Putamen (tissue), 1 donor: ENCODE results near the gene XPNPEP1.

Source experiments
- DNase-seq: peaks from one replicate; pipeline ENCODE4 v3.0.0-alpha.2; 2016; ENCODE audit warnings: low spot score

Gene XPNPEP1

GRCh38 chr10:109947111-109947920, 24.0 kb upstream of the XPNPEP1 start:
- no peak for DNase-seq

DNA sequence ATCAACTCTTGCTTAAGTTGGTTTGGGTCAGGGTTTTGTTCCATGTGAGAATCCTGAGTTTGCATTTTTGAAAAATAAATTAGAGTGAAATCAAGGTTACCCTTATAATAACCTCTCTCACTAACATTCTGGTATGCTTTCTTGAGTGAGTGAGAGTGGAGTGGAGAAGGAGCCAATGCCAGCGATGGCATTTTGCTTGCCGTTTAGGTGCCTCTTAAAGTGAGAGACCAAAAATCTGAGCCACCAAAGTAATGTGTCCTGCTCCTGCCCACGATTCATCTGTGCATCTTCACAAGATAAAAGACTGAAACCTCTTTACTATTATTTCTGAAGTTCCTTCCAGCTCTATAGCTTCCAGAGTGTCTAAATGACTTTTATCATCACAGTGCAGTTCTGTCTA, 23.4 kb upstream of the XPNPEP1 start:
- DNase-seq, result no peak

DNA sequence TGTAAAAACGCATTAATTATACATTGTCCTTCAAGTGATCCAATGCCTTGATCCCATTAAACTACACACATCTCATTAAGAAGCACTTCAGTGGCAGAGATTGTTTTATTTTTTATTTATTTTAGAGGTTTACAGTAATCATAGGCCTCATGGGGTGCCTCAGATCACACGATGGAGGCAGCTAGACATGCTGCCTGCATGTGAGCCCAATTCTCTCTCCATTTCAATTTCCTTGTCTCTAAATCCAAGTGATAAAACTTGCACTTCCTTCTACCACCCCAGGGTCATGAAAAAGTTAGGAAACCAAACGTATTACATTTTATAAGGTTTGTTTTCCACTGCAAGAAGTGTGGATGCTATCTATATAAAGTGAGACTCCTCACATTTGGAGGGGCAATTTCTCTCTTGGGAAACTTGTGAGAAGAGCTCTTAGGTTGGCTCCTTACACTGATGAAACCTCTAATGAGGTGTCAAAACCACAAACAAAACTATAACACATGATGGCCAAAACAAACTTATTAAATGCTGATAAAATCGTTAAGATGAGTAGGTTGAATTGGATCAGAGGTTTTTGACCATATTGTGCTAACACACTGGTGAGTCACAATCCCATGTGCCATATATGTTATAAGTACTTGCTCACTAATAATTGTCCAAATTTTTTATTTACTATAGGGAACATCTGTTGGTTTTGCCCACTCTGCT, 22.3 kb upstream of the XPNPEP1 start:
- no peak for DNase-seq

DNA sequence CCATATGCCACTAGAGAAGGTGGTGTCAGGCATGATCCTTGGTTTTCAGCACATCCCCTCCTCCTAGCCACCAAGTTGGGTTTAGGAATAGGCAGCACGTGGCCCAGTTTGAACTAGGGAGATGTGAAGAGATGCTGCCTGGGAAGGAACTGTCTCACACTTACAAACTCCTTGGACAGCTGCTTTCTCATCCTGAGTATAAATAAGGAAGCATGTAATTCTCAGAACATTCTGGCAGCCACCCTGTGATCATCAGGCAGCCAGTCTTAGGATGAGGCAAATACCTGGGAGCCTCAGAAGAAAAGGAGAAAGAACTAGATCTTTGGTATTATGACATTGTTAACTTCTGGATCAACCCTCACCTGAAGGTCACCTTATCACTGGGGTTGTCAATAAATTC, 21.3 kb upstream of the XPNPEP1 start:
- no peak for DNase-seq

GRCh38 chr10:109941236-109941862, 18.0 kb upstream of the XPNPEP1 start:
- no peak for DNase-seq

GRCh38 chr10:109940553-109940952, 17.2 kb upstream of the XPNPEP1 start:
- DNase-seq, result no peak

GRCh38 chr10:109940117-109940516, 16.8 kb upstream of the XPNPEP1 start:
- no peak for DNase-seq

DNA sequence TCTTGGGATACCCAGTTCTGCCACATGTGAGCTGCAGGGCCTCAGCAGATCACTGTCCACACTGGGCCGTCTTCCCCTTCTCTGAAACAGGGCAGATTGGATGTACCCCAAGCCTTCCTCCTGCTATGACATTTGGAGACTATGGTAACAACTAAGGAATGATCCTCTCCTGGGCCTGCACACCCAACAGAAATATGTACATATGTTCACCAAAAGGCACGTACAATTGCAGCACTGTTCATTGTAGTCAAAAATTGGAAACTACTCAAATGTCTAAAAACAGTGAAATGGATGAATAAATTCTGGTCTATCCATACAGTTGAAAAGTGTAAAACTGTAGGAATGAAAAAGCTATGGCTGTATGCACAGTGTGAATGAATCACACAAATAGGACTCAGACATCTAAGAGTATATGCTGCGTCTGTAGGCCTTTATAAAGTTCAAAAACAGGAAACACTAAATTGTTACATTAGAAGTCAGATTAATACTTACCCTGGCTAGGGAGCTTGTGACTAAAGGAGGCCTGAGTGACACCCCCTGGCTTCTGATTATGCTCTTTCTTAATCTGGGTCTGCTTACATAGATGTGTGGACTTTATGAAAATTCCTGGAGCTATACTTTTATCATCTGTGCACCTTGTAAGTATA, 16.1 kb upstream of the XPNPEP1 start:
- DNase-seq, result no peak

GRCh38 chr10:109937460-109938065, 14.3 kb upstream of the XPNPEP1 start:
- DNase-seq, result no peak

- DNase-seq, result no peak
Observed at GRCh38 chr10:109934958-109935793, 11.9 kb upstream of the XPNPEP1 start.

GRCh38 chr10:109933984-109934565, 10.8 kb upstream of the XPNPEP1 start:
- peak; percentile 3 for DNase-seq

DNA sequence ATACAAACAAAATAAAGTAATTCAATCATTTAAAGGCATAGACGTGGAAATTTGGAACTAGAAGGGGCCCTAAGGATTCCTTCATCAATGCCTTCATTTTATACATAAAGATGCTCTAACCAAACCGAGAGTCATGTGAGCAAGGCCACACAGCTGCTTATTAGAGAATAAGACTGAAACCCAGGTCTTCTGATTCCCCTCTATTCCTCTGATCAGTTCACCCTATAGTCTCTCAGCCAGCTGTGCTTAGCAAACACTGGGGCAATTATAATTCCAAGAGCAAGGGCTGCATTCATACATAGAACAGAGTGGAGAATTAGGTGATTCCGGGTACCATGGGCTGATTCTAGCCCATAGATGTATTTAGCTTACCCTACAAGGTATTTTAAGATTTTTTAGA, 9.7 kb upstream of the XPNPEP1 start:
- no peak for DNase-seq

GRCh38 chr10:109932391-109932790, 9.1 kb upstream of the XPNPEP1 start:
- DNase-seq, result no peak

- DNase-seq, result peak; percentile 42
Observed at GRCh38 chr10:109931163-109931562, 7.9 kb upstream of the XPNPEP1 start.

DNA sequence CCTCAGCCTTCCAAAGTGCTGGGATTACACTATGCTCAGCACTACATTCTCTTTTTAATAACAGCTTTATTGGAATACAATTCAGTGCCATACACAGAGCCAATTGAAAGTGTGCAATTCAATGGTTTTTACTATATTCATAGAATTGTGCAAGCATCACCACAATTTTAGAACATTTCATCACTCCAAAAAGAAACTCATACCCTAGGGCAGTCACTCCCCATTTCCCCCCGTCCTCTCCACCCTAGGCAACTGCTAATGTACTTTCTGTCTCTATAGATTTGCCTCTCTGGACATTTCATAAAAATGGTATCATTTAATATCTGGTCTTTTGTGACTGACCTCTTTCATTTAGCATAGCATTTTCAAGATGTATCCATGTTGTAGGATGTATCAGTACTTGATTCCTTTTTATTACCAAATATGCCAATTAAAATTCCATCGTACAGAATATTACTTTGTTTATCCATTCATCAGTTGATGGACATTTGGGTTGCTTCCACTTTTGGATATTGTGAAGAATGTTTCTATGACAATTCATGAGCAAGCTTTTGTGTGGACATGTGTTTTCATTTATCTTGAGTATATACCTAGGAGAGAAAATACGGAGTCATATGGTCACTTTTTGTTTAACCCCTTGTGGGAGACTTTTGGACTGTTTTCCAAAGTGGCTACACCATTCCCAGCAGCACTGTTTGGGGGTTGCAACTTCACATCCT, 6.3 kb upstream of the XPNPEP1 start:
- no peak for DNase-seq

GRCh38 chr10:109928475-109928891, 5.2 kb upstream of the XPNPEP1 start:
- no peak for DNase-seq

DNA sequence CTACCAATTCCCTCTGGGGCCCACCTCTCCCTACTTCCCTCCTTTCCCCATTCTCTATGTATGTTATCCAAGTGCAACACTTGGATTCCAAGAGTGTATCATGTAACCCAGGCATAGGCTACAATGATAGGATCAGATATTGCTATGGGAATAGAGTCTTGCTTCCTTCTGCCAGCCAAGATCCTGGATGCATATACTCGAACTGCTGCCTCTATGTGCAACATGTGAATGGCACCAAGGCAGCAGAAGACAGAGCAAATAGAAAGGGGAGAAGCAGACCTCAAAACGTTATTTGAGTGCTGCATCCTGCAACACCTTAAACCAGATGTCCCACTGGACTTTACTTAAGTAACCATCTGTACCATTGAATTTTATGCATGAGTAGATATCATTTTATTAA, 3.5 kb upstream of the XPNPEP1 start:
- DNase-seq, result no peak

DNA sequence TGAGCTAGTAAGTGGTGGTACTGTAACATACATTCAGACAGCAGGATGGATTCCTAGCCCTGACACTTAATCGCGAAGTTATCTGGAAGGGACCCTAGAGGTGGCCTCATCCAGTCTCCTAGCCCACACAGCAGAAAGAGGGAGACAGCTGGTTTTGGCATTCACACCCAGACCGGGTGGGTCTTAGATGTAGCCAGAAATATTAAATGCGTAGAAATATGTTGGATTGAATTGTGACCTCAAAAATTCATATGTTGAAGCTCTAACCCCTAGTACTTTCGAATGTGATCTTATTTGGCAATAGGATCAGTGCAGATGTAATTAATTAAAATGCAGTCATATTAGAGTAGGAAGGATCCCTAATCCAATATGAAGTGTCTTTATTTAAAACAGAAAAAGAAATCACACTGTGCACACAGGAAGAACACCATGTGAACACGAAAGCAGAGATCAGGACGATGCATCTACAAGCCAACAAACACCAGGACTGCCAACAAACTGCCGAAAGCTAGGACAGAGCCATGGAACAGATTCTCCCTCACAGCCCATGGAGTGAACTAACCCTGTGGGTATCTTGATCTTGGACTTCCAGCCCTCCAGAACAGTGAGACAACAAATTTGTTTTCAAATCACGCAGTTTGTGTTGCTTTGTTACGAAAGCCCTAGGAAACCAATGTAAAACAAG, 2.9 kb upstream of the XPNPEP1 start:
- DNase-seq, result no peak

- no peak for DNase-seq
Observed at GRCh38 chr10:109924967-109925620, 1.8 kb upstream of the XPNPEP1 start.
